K562 (cell line): Measurements from ENCODE around the gene ZNF865. TPM values are rescaled to one million over a fixed set of nuclear protein-coding genes. Genes with fewer than 3 reads are reported as not detected.

Experiments
- CBX2 ChIP-seq: fragments of 200-600 bp; sonication (generic); IDR thresholded peaks from one replicate; pipeline ENCODE4 v1.6.1; 2012; ENCODE audit warnings: mild to moderate bottlenecking, low read length, inconsistent platforms; ENCODE audit not compliant: insufficient read depth, poor library complexity, severe bottlenecking
- ELF2 ChIP-seq: fragments of 250-450 bp; sonication (Bioruptor Pico); IDR thresholded peaks from 2 replicates; pipeline ENCODE4 v1.5.0; 2021; ENCODE audit warnings: mild to moderate bottlenecking
- ERF ChIP-seq: fragments of 450-650 bp; formaldehyde crosslinking; IDR thresholded peaks from 2 replicates; pipeline ENCODE4 v1.4.0; 2020; ENCODE audit warnings: mild to moderate bottlenecking, mixed read lengths
- EZH2 ChIP-seq: IDR thresholded peaks from 2 replicates; pipeline ENCODE4 v1.6.1; 2012; ENCODE audit warnings: low read depth, mild to moderate bottlenecking, inconsistent platforms, low read length, borderline replicate concordance
- FOXA3 ChIP-seq, 2 experiments: fragments of 450-650 bp in 1 of 2; sonication (generic) in 1 of 2; formaldehyde crosslinking; IDR thresholded peaks in 1 of 2; conservative IDR thresholded peaks in 1 of 2; 2 replicates each; pipeline versions ENCODE4 v1.4.0 to v1.8.0; 2020 to 2022; ENCODE audit warnings: mild to moderate bottlenecking in 2 of 2, missing genetic modification reagents in 1 of 2
- HDGF ChIP-seq: fragments of 450-650 bp; IDR thresholded peaks from 2 replicates; pipeline ENCODE4 v1.6.1; 2016
- MTA1 ChIP-seq: fragments of 450-650 bp; IDR thresholded peaks from 2 replicates; pipeline ENCODE4 v1.6.1; 2017; ENCODE audit warnings: borderline replicate concordance
- polyA plus RNA-seq, 8 experiments: library from polyadenylated mRNA; depleted of rRNA in 4 of 8; stranded (reverse) in 5 of 8; unstranded in 3 of 8; fragments of >200 nt; fragmentation: Nextera tagmentation in 2 of 8; fragmentation: Illumina TruSeq in 1 of 8; extraction: Ambion mirVana in 2 of 8; extraction: Trizol in 1 of 8; gene quantifications; 2 replicates each; pipeline versions ENCODE4 v1.2.1 to v1.2.3, GENCODE V29; 2011 to 2014; ENCODE audit warnings: inconsistent platforms in 1 of 8, missing spikeins in 1 of 8
- total RNA-seq, 7 experiments: library from RNA; depleted of rRNA in 6 of 7; stranded (reverse); fragments of >200 nt in 6 of 7; fragmentation: Illumina TruSeq in 2 of 7; extraction: Trizol in 2 of 7; gene quantifications; 2 replicates each; pipeline versions ENCODE4 v1.2.1 to v1.2.3, GENCODE V29; 2011 to 2021; ENCODE audit warnings: low replicate concordance in 1 of 7
- TF ChIP-seq, protein P1 (sequence below): fragments of 250-450 bp; sonication (Bioruptor Pico); IDR thresholded peaks from 2 replicates; pipeline ENCODE4 v1.4.0; 2020
- TF ChIP-seq, protein P2 (sequence below): fragments of 250-450 bp; sonication (Bioruptor Pico); IDR thresholded peaks from 2 replicates; pipeline ENCODE4 v1.8.0; 2022; ENCODE audit warnings: inconsistent platforms
- TF ChIP-seq, protein P3 (sequence below), 2 experiments: IDR thresholded peaks; 2 replicates each; pipeline ENCODE4 v1.6.1; 2012; ENCODE audit warnings: improper control_type of control experiment in 2 of 2, low read depth in 2 of 2, low read length in 2 of 2, borderline replicate concordance in 1 of 2
- TF ChIP-seq, protein P4 (sequence below), 2 experiments: fragments of 450-650 bp in 1 of 2; sonication (generic) in 1 of 2; formaldehyde crosslinking in 1 of 2; IDR thresholded peaks in 1 of 2; conservative IDR thresholded peaks in 1 of 2; 2 replicates each; pipeline versions ENCODE4 v1.6.1 to v1.8.1; 2016 to 2023; ENCODE audit warnings: mild to moderate bottlenecking in 2 of 2, moderate library complexity in 2 of 2, inconsistent platforms in 1 of 2, missing genetic modification reagents in 1 of 2
- TF ChIP-seq, protein P5 (sequence below): fragments of 250-450 bp; sonication (Bioruptor Pico); IDR thresholded peaks from 2 replicates; pipeline ENCODE4 v1.8.0; 2021; ENCODE audit warnings: moderate library complexity, mild to moderate bottlenecking, inconsistent platforms
- TF ChIP-seq, protein P6 (sequence below): fragments of 450-650 bp; formaldehyde crosslinking; IDR thresholded peaks from 2 replicates; pipeline ENCODE4 v1.4.0; 2022; ENCODE audit warnings: missing genetic modification characterization

ZNF865 gene
- total and polyA plus RNA-seq, 9 of the 15 experiments (the other 6 are each of a cell fraction or from before 2014, with no cell fraction given) = 0.40 to 18.8 (median 1.6) TPM; not detected in 2

DNA sequence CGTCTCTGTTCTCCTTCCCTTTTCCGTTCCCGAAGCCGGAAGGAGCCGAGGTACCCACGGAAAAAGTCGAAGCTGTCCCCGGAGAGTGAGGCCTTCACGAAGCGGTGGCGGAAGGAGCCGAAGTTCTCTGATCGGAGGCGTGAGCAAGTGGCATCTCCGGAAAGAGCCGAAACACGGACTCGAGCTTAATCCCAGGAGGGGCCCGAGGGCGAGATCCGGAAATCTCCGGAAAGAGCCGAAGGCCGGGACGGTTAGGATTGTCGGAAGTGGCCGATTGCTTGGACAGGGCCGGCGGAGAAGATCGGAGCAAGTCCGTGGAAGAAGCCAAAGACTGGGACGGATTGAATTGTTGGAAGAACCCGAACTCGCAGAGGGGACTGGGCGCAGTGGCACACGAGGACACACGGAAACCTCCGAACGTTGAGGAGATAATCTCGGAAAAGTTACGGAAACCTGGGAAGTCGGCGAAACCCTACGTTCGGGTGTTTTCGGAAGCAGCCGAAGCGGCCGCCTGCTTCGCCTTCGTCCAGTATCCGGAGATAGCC lies 48.9 kb downstream of the ZNF865 start (continued):
- TF ChIP-seq, protein P1, sequence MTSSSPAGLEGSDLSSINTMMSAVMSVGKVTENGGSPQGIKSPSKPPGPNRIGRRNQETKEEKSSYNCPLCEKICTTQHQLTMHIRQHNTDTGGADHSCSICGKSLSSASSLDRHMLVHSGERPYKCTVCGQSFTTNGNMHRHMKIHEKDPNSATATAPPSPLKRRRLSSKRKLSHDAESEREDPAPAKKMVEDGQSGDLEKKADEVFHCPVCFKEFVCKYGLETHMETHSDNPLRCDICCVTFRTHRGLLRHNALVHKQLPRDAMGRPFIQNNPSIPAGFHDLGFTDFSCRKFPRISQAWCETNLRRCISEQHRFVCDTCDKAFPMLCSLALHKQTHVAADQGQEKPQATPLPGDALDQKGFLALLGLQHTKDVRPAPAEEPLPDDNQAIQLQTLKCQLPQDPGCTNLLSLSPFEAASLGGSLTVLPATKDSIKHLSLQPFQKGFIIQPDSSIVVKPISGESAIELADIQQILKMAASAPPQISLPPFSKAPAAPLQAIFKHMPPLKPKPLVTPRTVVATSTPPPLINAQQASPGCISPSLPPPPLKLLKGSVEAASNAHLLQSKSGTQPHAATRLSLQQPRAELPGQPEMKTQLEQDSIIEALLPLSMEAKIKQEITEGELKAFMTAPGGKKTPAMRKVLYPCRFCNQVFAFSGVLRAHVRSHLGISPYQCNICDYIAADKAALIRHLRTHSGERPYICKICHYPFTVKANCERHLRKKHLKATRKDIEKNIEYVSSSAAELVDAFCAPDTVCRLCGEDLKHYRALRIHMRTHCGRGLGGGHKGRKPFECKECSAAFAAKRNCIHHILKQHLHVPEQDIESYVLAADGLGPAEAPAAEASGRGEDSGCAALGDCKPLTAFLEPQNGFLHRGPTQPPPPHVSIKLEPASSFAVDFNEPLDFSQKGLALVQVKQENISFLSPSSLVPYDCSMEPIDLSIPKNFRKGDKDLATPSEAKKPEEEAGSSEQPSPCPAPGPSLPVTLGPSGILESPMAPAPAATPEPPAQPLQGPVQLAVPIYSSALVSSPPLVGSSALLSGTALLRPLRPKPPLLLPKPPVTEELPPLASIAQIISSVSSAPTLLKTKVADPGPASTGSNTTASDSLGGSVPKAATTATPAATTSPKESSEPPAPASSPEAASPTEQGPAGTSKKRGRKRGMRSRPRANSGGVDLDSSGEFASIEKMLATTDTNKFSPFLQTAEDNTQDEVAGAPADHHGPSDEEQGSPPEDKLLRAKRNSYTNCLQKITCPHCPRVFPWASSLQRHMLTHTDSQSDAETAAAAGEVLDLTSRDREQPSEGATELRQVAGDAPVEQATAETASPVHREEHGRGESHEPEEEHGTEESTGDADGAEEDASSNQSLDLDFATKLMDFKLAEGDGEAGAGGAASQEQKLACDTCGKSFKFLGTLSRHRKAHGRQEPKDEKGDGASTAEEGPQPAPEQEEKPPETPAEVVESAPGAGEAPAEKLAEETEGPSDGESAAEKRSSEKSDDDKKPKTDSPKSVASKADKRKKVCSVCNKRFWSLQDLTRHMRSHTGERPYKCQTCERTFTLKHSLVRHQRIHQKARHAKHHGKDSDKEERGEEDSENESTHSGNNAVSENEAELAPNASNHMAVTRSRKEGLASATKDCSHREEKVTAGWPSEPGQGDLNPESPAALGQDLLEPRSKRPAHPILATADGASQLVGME = no peak
- TF ChIP-seq CBX2 (no peak), HDGF (peak; percentile 64; the same call in 1 of the 2 replicates), ELF2 (CRISPR knock-in tag) (no peak), FOXA3 (CRISPR knock-in tag; conservative IDR thresholded peaks at IDR 0.05 in 1 of 2, IDR thresholded peaks at IDR 0.05 in 1 of 2) (no peak), MTA1 (no peak), ERF (CRISPR knock-in tag) (0 out of 2 replicates have a peak, but pooled peaks have one; percentile 10), EZH2 (no peak)
- TF ChIP-seq, protein P2, sequence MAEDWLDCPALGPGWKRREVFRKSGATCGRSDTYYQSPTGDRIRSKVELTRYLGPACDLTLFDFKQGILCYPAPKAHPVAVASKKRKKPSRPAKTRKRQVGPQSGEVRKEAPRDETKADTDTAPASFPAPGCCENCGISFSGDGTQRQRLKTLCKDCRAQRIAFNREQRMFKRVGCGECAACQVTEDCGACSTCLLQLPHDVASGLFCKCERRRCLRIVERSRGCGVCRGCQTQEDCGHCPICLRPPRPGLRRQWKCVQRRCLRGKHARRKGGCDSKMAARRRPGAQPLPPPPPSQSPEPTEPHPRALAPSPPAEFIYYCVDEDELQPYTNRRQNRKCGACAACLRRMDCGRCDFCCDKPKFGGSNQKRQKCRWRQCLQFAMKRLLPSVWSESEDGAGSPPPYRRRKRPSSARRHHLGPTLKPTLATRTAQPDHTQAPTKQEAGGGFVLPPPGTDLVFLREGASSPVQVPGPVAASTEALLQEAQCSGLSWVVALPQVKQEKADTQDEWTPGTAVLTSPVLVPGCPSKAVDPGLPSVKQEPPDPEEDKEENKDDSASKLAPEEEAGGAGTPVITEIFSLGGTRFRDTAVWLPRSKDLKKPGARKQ (CRISPR knock-in tag) = no peak
- TF ChIP-seq, protein P3, sequence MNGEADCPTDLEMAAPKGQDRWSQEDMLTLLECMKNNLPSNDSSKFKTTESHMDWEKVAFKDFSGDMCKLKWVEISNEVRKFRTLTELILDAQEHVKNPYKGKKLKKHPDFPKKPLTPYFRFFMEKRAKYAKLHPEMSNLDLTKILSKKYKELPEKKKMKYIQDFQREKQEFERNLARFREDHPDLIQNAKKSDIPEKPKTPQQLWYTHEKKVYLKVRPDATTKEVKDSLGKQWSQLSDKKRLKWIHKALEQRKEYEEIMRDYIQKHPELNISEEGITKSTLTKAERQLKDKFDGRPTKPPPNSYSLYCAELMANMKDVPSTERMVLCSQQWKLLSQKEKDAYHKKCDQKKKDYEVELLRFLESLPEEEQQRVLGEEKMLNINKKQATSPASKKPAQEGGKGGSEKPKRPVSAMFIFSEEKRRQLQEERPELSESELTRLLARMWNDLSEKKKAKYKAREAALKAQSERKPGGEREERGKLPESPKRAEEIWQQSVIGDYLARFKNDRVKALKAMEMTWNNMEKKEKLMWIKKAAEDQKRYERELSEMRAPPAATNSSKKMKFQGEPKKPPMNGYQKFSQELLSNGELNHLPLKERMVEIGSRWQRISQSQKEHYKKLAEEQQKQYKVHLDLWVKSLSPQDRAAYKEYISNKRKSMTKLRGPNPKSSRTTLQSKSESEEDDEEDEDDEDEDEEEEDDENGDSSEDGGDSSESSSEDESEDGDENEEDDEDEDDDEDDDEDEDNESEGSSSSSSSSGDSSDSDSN (IDR thresholded peaks at IDR 0.05; ENCODE audit: borderline replicate concordance in 1 of 2, low read depth in 2 of 2, low read length in 2 of 2) = 0 out of 4 replicates have a peak, but pooled peaks of 1 of the 2 experiments have one; percentile 29
- TF ChIP-seq, protein P4, sequence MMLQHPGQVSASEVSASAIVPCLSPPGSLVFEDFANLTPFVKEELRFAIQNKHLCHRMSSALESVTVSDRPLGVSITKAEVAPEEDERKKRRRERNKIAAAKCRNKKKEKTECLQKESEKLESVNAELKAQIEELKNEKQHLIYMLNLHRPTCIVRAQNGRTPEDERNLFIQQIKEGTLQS (IDR thresholded peaks at IDR 0.05) = no peak
- TF ChIP-seq, protein P4 (CRISPR knock-in tag; conservative IDR thresholded peaks at IDR 0.05) = peak; percentile 50; the same call in 1 of the 2 replicates
- TF ChIP-seq, protein P5, sequence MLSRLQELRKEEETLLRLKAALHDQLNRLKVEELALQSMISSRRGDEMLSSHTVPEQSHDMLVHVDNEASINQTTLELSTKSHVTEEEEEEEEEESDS (CRISPR knock-in tag) = no peak
- TF ChIP-seq, protein P6, sequence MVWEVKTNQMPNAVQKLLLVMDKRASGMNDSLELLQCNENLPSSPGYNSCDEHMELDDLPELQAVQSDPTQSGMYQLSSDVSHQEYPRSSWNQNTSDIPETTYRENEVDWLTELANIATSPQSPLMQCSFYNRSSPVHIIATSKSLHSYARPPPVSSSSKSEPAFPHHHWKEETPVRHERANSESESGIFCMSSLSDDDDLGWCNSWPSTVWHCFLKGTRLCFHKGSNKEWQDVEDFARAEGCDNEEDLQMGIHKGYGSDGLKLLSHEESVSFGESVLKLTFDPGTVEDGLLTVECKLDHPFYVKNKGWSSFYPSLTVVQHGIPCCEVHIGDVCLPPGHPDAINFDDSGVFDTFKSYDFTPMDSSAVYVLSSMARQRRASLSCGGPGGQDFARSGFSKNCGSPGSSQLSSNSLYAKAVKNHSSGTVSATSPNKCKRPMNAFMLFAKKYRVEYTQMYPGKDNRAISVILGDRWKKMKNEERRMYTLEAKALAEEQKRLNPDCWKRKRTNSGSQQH (CRISPR knock-in tag) = no peak
